ENCODE data around the gene RPS17.

- TF ChIP-seq POLR2A (IDR thresholded peaks at IDR 0.05), result no peak
- TF ChIP-seq, protein P1, sequence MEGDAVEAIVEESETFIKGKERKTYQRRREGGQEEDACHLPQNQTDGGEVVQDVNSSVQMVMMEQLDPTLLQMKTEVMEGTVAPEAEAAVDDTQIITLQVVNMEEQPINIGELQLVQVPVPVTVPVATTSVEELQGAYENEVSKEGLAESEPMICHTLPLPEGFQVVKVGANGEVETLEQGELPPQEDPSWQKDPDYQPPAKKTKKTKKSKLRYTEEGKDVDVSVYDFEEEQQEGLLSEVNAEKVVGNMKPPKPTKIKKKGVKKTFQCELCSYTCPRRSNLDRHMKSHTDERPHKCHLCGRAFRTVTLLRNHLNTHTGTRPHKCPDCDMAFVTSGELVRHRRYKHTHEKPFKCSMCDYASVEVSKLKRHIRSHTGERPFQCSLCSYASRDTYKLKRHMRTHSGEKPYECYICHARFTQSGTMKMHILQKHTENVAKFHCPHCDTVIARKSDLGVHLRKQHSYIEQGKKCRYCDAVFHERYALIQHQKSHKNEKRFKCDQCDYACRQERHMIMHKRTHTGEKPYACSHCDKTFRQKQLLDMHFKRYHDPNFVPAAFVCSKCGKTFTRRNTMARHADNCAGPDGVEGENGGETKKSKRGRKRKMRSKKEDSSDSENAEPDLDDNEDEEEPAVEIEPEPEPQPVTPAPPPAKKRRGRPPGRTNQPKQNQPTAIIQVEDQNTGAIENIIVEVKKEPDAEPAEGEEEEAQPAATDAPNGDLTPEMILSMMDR (IDR thresholded peaks at IDR 0.05), result no peak
Observed at GRCh38 chr15:82530006-82530405, 10.3 kb downstream of the RPS17 start.
